Measurements from ENCODE around the gene SIGLECL1.
A peak's percentile ranks its signal among the peaks of the same experiment; 100 is the strongest.

Gene SIGLECL1

GRCh38 chr19:51252306-51253079, 1.6 kb downstream of the SIGLECL1 start:
- no peak for DNase-seq (ENCODE audit: low read depth in 3 of 3)

GRCh38 chr19:51253088-51253806, 2.4 kb downstream of the SIGLECL1 start:
- no peak for DNase-seq (ENCODE audit: low read depth in 3 of 3)

DNA sequence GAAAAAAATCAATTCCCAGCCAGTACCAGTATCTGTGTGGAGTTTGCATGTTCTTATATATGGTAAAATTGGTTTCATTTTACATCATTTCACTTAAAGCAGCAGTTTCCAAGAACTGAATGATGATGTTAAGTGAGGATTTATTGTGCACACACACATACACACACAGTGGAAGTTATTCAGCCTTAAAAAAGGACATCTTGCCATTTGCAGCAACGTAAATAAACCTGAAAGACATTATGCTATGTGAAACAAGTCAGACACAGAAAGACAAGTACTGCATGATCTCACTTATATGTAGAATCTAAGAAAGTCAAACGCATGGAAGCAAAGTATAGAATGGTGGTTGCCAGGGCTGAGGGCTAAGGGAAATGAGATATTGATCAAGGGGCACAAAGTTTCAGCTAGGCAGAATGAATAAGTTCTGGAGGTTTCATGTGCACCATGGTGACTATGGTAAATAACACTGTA, 5.3 kb downstream of the SIGLECL1 start:
- DNase-seq (ENCODE audit: low read depth in 3 of 3) = no peak

GRCh38 chr19:51257471-51257870, 6.6 kb downstream of the SIGLECL1 start:
- no peak for DNase-seq (ENCODE audit: low read depth in 3 of 3)

GRCh38 chr19:51258165-51259160, 7.6 kb downstream of the SIGLECL1 start:
- no peak for DNase-seq (ENCODE audit: low read depth in 3 of 3)

DNA sequence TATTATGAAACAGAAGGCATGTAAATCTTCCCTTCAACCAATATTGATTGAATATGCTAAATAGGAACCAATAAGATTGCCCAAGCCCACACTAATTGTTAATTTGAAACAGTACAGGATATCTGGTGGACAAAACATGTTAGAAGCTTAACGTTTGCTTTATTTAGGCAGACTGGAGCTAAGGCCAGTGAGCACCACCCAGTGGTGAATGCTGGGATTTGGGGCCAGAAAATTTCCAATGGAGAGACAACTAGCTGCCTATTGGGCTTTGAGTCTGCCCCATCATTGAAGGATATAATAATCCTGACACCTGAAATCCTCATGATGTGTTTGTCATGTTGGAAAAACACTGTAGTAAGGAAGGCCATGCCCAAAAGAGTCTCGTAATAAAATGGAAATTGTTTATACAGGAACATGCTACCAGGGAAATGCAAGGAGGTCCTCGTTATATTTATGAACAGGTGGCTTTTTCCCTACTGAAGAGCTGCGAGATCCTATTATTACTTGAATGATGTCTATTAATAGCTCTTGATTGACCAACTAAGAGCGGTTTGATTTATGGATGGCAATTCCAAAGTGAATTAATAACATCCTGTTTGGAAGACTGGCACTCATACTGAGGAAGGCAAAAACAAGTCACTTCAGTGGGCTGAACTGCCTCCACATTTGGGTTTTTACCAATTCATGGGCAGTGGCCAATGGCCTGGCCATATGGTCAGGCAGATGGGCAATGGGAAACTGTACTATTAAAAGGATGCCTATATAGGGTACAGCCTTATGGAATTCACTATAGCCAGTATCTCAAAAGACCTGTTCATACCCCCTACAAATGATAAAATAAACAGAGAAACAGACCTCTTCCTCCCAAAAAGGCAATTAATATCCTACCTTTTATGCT, 8.7 kb downstream of the SIGLECL1 start:
- peak in 2 of 3 experiments; percentile 4 to 8 for DNase-seq (ENCODE audit: low read depth in 3 of 3)

- DNase-seq (ENCODE audit: low read depth in 3 of 3) = no peak
These were observed 12.9 kb downstream of the SIGLECL1 start for GRCh38 chr19:51263808-51264207.

DNA sequence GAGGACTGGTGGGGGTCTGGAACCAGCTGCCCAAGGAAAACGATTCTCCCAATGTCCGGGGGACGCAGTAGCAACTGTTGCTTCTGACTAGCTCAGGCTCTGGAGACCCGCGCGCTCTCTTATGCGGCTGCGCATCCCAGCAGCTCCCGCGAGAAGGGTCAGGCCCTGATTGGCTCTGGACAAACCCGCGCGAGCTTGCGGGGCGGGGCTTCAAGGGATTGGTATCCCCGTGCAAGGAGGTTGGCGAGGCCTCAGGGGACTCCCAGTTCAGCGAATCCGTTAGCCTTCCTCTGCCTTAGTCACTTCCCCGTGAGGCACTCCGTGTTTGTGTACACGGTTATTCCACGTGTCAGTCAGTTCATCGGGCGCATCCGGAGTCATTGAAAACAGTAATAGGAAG, 20.2 kb downstream of the SIGLECL1 start:
- no peak for DNase-seq (ENCODE audit: low read depth in 3 of 3)

GRCh38 chr19:51272183-51272810, 21.4 kb downstream of the SIGLECL1 start:
- DNase-seq (ENCODE audit: low read depth in 3 of 3) = no peak

GRCh38 chr19:51274049-51274770, 23.3 kb downstream of the SIGLECL1 start:
- no peak for DNase-seq (ENCODE audit: low read depth in 3 of 3)

- DNase-seq (ENCODE audit: low read depth in 3 of 3) = no peak
These were observed 26.2 kb downstream of the SIGLECL1 start for GRCh38 chr19:51277112-51277511.

DNA sequence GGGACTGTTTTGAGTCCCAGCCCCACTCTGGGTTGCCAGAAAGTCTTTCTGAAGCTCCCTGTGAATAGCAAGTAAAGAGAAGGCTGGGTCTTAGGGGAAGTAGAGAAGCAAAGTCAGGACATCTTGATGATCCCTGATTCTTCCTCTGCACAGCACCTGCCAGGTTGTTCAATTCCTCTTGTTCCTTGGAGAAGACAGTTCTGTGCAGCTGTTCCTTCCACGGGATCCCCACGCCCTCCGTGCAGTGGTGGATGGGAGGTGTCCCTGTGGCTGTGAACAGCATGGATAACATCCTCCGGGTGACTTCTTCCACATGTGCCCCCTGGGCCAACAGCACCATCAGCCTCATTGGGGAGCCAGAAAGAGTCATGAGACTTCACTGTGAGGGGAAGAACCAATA, 31.5 kb downstream of the SIGLECL1 start:
- no peak for DNase-seq (ENCODE audit: low read depth in 3 of 3)

DNA sequence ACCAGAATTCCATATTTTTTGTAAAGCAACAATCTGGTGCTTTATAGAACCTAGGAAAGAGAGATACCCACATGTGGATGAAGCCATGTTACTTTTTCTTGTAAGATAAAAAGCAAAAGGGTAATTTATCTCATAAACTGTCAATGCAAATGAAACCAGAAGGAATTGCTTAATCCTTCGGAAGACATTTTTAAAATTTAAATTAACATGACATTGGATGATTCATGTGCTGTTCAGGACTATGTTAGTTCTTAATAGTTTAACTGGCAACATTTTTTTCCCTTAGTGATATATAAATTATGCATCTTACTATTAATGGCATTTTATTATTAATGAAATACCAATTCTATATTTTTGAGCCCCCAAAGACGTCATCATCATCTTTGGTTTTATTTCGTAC, 34.8 kb downstream of the SIGLECL1 start:
- DNase-seq (ENCODE audit: low read depth in 3 of 3) = no peak

DNA sequence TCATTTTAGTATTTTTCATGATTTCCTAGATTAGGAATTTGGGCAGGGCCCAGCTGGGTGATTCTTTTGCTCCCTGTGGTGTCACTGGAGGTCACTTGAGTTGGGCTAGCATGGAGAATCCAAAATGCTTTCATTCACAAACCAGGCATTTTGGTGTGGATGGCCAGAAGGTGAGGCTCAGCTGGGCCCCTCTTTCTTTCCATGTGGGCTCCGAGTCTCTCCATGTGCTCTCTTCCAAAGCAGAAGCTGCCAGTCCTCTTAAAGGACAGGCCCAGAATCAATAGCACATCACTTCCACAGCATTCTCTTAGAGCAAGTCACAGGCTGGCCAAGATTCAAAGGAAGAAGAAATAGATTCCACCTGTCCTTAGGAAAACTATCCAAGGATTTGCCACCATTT, 38.8 kb downstream of the SIGLECL1 start:
- DNase-seq (ENCODE audit: low read depth in 3 of 3) = no peak

- DNase-seq (ENCODE audit: low read depth in 3 of 3) = no peak
These were observed 42.1 kb downstream of the SIGLECL1 start for GRCh38 chr19:51292971-51293370.

DNA sequence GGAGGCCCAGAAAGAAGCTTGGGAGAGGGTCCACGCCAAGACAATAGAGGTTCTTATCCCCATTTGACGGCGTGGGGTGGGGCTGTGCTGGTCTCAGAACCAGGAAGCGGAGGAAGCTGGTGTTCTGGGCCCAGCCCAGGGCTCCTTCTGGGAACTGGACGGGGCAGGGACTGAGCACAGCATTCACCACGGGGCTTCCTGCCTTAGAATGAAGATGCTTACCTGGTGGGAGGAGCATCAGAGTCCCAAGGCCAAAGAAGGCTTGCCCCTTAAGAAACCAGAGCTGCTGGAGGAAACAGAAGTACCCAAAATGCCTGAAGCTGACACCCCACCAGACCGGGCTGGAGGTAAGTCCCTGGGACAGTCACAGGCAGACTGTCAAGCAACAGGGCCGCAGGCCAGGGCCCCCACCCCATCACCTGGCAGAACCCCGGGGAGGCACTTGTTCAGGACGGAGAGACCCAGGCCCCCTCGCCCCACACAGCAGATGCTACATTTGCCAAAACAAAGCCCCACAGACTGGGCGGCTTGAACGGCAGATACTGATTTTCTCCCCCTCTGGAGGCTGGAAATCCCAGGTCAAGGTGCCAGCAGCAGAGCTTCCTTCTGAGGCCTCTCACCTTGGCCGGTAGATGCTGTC, 42.8 kb downstream of the SIGLECL1 start:
- no peak for DNase-seq (ENCODE audit: low read depth in 3 of 3)

- DNase-seq (ENCODE audit: low read depth in 3 of 3) = no peak
These were observed 43.5 kb downstream of the SIGLECL1 start for GRCh38 chr19:51294211-51294976.

DNA sequence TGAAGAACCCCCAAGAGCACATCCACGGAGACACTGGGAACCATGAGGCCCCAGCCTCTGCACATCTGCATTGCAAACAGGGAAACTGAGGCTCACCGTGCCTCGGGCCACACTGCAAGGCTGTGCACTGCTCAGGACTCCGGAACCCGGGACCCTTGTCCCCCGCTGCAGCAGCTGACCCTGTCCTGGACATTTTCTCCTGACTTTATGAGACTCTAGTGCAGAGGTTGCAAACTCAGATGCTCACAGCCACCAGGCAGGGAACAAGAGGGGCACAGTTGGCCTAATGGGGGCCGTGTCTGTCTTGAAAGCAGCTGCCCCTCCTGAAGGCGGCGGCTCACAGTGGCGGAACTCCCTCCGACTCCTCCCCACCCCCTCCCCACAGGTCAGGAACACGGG, 44.1 kb downstream of the SIGLECL1 start:
- no peak for DNase-seq (ENCODE audit: low read depth in 3 of 3)

All from stimulated activated CD4-positive, alpha-beta T cell treated with anti-CD3 and anti-CD28 coated beads, TNF-alpha, amount 100 ng/mL, for 4 hours (primary cell).